ENCODE results near the gene PIK3R3. TPM values are rescaled to one million over a fixed set of nuclear protein-coding genes. Genes with fewer than 3 reads are reported as not detected.

The PIK3R3 gene
- total and polyA plus RNA-seq, 12 donors = 15.4 to 54.5 (median 34.0) TPM

DNA sequence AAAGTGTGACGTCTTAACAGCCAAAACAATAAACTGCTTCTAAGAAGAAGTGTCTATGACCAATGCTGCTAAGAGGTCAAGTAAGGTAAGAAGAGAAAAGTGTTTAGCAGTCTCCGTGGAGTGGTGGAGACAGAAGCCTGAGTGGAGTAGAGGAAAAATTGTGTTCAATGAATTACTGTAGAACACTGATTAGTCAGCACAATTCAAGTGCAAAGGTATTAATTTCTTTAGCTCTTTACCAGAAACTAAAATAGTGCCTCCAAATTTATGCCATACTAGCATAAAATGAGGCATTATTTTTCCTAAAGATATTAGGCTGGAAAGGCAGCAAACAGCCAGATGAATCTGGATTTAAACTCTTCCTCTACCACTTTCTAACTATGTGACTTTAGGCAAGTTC lies 56.1 kb downstream of the PIK3R3 start:
- no peaks in the 10 kb centered on the region for H3K9me3 ChIP-seq
- 81 to 87% methylated on average over 2 of the region's 2 CpGs for WGBS, 2 donors
- H3K36me3 ChIP-seq = peaks cover 0 to 83% (median 2%) of the 10 kb centered on the region in 9 donors
- DNase-seq = no peak
- no peak overlapping the region for H3K4me3 ChIP-seq
- no peak for ATAC-seq
- H3K27me3 ChIP-seq = no peaks in the 10 kb centered on the region
- no peak overlapping the region for H3K27ac ChIP-seq
- peaks cover 0 to 10% (median 3%) of the 10 kb centered on the region in 9 donors for H3K4me1 ChIP-seq
- intact Hi-C loops (cut with DNase I) = no loop called here
- TF ChIP-seq, protein P1, sequence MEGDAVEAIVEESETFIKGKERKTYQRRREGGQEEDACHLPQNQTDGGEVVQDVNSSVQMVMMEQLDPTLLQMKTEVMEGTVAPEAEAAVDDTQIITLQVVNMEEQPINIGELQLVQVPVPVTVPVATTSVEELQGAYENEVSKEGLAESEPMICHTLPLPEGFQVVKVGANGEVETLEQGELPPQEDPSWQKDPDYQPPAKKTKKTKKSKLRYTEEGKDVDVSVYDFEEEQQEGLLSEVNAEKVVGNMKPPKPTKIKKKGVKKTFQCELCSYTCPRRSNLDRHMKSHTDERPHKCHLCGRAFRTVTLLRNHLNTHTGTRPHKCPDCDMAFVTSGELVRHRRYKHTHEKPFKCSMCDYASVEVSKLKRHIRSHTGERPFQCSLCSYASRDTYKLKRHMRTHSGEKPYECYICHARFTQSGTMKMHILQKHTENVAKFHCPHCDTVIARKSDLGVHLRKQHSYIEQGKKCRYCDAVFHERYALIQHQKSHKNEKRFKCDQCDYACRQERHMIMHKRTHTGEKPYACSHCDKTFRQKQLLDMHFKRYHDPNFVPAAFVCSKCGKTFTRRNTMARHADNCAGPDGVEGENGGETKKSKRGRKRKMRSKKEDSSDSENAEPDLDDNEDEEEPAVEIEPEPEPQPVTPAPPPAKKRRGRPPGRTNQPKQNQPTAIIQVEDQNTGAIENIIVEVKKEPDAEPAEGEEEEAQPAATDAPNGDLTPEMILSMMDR (IDR thresholded peaks at IDR 0.05) = no peak

DNA sequence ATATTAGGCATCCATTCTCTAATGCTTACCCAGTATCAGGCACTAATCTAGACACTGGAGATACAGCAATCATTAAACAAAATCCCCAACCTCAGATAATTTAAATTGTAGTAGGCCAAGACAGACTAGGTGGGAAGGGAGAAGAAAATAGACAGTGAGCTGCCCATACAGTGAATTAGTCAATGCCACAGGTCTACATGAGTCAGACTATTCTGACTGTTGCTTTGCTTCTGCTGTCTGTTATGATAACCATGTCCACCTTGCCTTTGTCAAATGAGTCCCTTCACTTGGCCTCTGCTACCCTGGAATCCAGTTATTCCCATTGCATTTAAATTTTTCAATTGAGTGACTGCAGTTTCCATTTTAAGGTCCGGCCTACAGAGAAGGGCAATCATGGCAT lies 59.5 kb downstream of the PIK3R3 start:
- H3K9me3 ChIP-seq = no peaks in the 10 kb centered on the region
- ATAC-seq (no peak), DNase-seq (no peak)
- H3K27ac ChIP-seq = no peak overlapping the region
- H3K4me3 ChIP-seq = no peak overlapping the region
- H3K36me3 ChIP-seq = peaks cover 0 to 88% (median 9%) of the 10 kb centered on the region in 9 donors
- TF ChIP-seq, protein P1 (IDR thresholded peaks at IDR 0.05) = no peak
- intact Hi-C loops (cut with DNase I) = loop anchor here in 1 of 10 donors (2.0 kb wide), 1 partner anchor 56 kb away; no protein-coding TSS in a partner anchor
- no peaks in the 10 kb centered on the region for H3K27me3 ChIP-seq
- 96 to 100% methylated on average over 1 of the region's 1 CpG for WGBS, 2 donors
- H3K4me1 ChIP-seq = peaks cover 0 to 33% (median 10%) of the 10 kb centered on the region in 9 donors

DNA sequence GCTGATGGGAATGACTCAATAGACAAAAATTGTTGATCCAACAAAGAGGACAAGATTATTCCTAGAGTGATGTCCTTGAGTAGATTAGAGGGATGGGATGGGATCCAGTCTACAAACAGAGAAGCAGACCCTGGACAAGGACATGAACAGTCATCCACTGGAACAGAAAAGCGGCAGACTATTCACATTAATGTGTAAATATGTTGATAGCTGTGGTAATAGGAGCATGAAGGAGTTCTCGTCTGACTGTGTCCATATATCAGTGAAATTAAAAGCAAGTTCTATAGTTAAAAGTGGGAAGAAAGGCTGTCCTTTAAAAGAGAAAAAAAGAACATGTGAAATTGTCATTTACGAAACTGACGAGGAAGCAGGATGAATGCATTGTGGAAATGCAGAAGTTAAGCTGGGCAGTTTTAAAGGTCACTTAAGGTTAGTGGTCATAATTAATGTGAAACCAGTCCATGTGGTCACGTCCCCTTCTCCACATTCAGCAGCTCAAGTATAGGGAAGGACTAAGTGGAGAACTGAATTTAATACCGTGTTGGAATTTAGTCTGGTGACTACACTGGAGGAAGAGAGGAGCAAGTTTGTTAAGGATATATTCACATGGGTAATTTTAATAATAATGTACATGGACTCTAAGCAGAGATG lies 62.1 kb downstream of the PIK3R3 start:
- H3K36me3 ChIP-seq = peaks cover 0 to 90% (median 7%) of the 10 kb centered on the region in 9 donors
- peak overlapping the region in 2 of 10 donors; percentile 12 to 68 for H3K27ac ChIP-seq
- no peaks in the 10 kb centered on the region for H3K9me3 ChIP-seq
- peaks cover 0 to 31% (median 12%) of the 10 kb centered on the region in 9 donors for H3K4me1 ChIP-seq
- intact Hi-C loops (cut with DNase I) = no loop called here
- no peak for DNase-seq
- TF ChIP-seq, protein P1 (IDR thresholded peaks at IDR 0.05) = no peak
- peak overlapping the region in 1 of 10 donors; percentile 5 for H3K4me3 ChIP-seq
- no peaks in the 10 kb centered on the region for H3K27me3 ChIP-seq
- WGBS, 2 donors = 76 to 78% methylated on average over 6 of the region's 6 CpGs
- ATAC-seq = peak in 7 of 8 donors; percentile 46 to 76 (median 66)

DNA sequence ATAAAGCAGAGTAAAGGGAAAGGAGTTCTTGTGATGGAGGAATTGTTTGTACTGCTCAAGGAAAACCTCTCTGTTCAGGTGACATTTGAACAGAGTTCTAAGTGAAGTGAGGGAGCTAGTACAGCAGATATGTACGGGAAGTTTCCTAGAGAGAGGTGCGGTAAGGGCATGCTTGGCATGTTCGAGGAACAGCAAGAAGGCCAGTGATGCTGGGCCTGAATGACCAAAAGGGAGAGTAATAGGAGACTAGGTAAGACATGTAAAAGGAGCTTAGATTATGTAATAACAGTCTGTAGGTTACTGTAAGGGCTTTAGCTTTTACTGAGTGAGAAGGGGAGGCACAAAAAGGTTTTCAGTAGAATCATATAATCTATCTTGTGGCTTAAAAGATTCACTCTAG lies 63.9 kb downstream of the PIK3R3 start:
- Histone ChIP-seq H3K4me3 (no peak overlapping the region), H3K27me3 (no peaks in the 10 kb centered on the region), H3K4me1 (peaks cover 0 to 41% (median 12%) of the 10 kb centered on the region in 9 donors), H3K36me3 (peaks cover 0 to 91% (median 7%) of the 10 kb centered on the region in 9 donors), H3K9me3 (no peaks in the 10 kb centered on the region), H3K27ac (no peak overlapping the region)
- ATAC-seq = no peak
- no peak for DNase-seq
- intact Hi-C loops (cut with DNase I) = loop anchor here in 1 of 10 donors (10.0 kb wide), 1 partner anchor 46 kb away; no protein-coding TSS in a partner anchor
- TF ChIP-seq, protein P1 (IDR thresholded peaks at IDR 0.05) = no peak
- 86 to 87% methylated on average over 3 of the region's 3 CpGs for WGBS, 2 donors

Data from heart right ventricle (tissue), 16 donors.